Astrocyte (in vitro differentiated cells and primary cell): ENCODE measurements around the gene HSPG2. TPM values are rescaled to one million over a fixed set of nuclear protein-coding genes. Genes with fewer than 3 reads are reported as not detected.

Source experiments
- DNase-seq: peaks from one replicate; pipeline ENCODE4 v3.0.0-alpha.2; 2010; ENCODE audit warnings: low read depth
- FAIRE-seq: peaks from 2 replicates; lab custom pipeline; 2011; peaks lifted over from hg19 to GRCh38; lab: Jason Lieb, UNC
- H2AFZ ChIP-seq: 2 replicates; pipeline ENCODE4 v1.6.0; 2012; ENCODE audit warnings: low read depth, low read length, inconsistent platforms
- H3K27ac ChIP-seq: 2 replicates; pipeline ENCODE4 v1.5.1; 2011; ENCODE audit warnings: low read depth, low read length, inconsistent platforms
- H3K27me3 ChIP-seq: 2 replicates; pipeline ENCODE4 v1.6.0; 2011; ENCODE audit warnings: low read length, inconsistent platforms; ENCODE audit not compliant: insufficient read depth
- H3K36me3 ChIP-seq: 2 replicates; pipeline ENCODE4 v1.5.1; 2011; ENCODE audit warnings: low read length, inconsistent platforms; ENCODE audit not compliant: insufficient read depth
- H3K4me1 ChIP-seq: 2 replicates; pipeline ENCODE4 v1.5.1; 2011; ENCODE audit warnings: low read length, inconsistent platforms; ENCODE audit not compliant: insufficient read depth
- H3K4me2 ChIP-seq: 2 replicates; pipeline ENCODE4 v1.6.0; 2012; ENCODE audit warnings: low read length, inconsistent platforms
- H3K4me3 ChIP-seq: 2 replicates; pipeline ENCODE4 v1.5.1; 2011; ENCODE audit warnings: low read depth, mild to moderate bottlenecking, low read length, inconsistent platforms; ENCODE audit not compliant: insufficient read depth
- H3K79me2 ChIP-seq: 2 replicates; pipeline ENCODE4 v1.6.0; 2012; ENCODE audit warnings: mild to moderate bottlenecking, low read length, inconsistent platforms; ENCODE audit not compliant: insufficient read depth
- H3K9ac ChIP-seq: 2 replicates; pipeline ENCODE4 v1.6.0; 2012; ENCODE audit warnings: mild to moderate bottlenecking, low read length, inconsistent platforms
- H3K9me3 ChIP-seq: 2 replicates; pipeline ENCODE4 v1.5.1; 2012; ENCODE audit warnings: low read depth, mild to moderate bottlenecking, low read length, inconsistent platforms; ENCODE audit not compliant: insufficient read depth
- H4K20me1 ChIP-seq: 2 replicates; pipeline ENCODE4 v1.6.0; 2012; ENCODE audit warnings: low read length, inconsistent platforms; ENCODE audit not compliant: insufficient read depth
- H3K27ac Mint-ChIP-seq: one replicate; pipeline ENCODE4 v1.8.0; 2021; ENCODE audit warnings: mild to moderate bottlenecking, mixed read lengths; ENCODE audit not compliant: unreplicated experiment
- H3K27me3 Mint-ChIP-seq: one replicate; pipeline ENCODE4 v1.8.0; 2021; ENCODE audit warnings: low read depth, mixed read lengths; ENCODE audit not compliant: unreplicated experiment
- H3K36me3 Mint-ChIP-seq: one replicate; pipeline ENCODE4 v1.8.0; 2021; ENCODE audit warnings: low read depth, mixed read lengths; ENCODE audit not compliant: unreplicated experiment
- H3K4me1 Mint-ChIP-seq: one replicate; pipeline ENCODE4 v1.8.0; 2021; ENCODE audit warnings: low read depth, mixed read lengths; ENCODE audit not compliant: unreplicated experiment
- H3K4me3 Mint-ChIP-seq: one replicate; pipeline ENCODE4 v1.8.0; 2021; ENCODE audit warnings: mild to moderate bottlenecking, moderate library complexity, mixed read lengths; ENCODE audit not compliant: unreplicated experiment
- H3K9me3 Mint-ChIP-seq: one replicate; pipeline ENCODE4 v1.8.0; 2021; ENCODE audit warnings: mild to moderate bottlenecking, mixed read lengths; ENCODE audit not compliant: unreplicated experiment
- EZH2 ChIP-seq: IDR thresholded peaks from 2 replicates; pipeline ENCODE4 v1.6.1; 2012; ENCODE audit warnings: mild to moderate bottlenecking, low read length, inconsistent platforms; ENCODE audit not compliant: insufficient read depth
- total RNA-seq: library from RNA; stranded (reverse); gene quantifications from 2 replicates; pipeline ENCODE4 v1.2.1, GENCODE V29; 2021
- TF ChIP-seq, protein P1 (sequence below): IDR thresholded peaks from 2 replicates; pipeline ENCODE4 v1.5.1; 2011; ENCODE audit warnings: low read depth, mild to moderate bottlenecking, inconsistent platforms, low read length, moderate library complexity; ENCODE audit not compliant: insufficient read depth

The HSPG2 gene
- total RNA-seq, 1 donor from 2014 or later, result 249 TPM

DNA sequence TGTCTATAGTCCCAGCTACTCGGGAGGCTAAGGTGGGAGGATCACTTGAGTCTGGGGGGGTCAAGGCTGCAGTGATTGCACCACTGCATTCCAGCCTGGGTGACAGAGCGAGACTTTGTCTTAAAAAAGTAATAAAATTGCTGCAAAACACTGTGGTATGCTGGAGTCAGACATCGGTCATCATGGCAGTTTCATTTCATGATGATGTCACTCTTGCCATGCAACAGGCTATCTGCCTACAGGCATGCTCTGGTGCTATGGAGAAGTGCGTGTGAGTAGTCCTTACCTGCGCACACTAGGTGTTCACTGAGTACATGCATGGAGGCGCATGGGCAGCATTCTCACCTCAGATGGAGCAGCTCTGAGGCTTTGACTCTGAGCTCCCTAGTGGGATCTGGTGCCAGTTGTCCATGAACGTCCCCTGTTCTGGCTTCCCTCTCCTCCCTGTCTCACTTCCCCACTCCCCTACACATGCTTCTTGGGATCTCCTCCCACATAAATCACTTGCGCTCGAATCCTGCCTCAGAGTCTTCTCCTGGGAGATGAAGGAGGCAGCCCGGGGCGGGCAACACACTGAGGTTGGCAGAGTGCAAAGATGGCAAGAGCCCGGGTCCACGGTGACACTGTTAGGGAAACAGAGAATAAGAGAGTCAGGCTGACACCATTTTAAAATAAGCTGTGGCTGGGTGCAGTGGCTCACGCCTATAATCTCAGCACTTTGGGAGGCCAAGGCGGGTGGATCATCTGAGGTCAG is 29.3 kb upstream of the HSPG2 start:
- H3K27ac Mint-ChIP-seq, result no peak overlapping the region
- H3K9ac ChIP-seq, result no peak overlapping the region
- H2AFZ ChIP-seq, result no peak overlapping the region
- no peak overlapping the region for H3K4me3 ChIP-seq
- no peaks in the 10 kb centered on the region for H3K36me3 ChIP-seq
- DNase-seq (peak; percentile 46), FAIRE-seq (no peak)
- no peak overlapping the region for H3K27ac ChIP-seq
- H3K9me3 Mint-ChIP-seq, result no peaks in the 10 kb centered on the region
- no peaks in the 10 kb centered on the region for H3K4me1 ChIP-seq
- peaks cover 3% of the 10 kb centered on the region for H3K27me3 Mint-ChIP-seq
- H3K4me2 ChIP-seq, result no peak overlapping the region
- H3K36me3 Mint-ChIP-seq, result no peaks in the 10 kb centered on the region
- H3K4me3 Mint-ChIP-seq, result no peak overlapping the region
- H3K27me3 ChIP-seq, result no peaks in the 10 kb centered on the region
- H3K9me3 ChIP-seq, result no peaks in the 10 kb centered on the region
- no peaks in the 10 kb centered on the region for H4K20me1 ChIP-seq
- no peaks in the 10 kb centered on the region for H3K79me2 ChIP-seq
- peaks cover 13% of the 10 kb centered on the region for H3K4me1 Mint-ChIP-seq
- TF ChIP-seq EZH2, result no peak
- TF ChIP-seq, protein P1, sequence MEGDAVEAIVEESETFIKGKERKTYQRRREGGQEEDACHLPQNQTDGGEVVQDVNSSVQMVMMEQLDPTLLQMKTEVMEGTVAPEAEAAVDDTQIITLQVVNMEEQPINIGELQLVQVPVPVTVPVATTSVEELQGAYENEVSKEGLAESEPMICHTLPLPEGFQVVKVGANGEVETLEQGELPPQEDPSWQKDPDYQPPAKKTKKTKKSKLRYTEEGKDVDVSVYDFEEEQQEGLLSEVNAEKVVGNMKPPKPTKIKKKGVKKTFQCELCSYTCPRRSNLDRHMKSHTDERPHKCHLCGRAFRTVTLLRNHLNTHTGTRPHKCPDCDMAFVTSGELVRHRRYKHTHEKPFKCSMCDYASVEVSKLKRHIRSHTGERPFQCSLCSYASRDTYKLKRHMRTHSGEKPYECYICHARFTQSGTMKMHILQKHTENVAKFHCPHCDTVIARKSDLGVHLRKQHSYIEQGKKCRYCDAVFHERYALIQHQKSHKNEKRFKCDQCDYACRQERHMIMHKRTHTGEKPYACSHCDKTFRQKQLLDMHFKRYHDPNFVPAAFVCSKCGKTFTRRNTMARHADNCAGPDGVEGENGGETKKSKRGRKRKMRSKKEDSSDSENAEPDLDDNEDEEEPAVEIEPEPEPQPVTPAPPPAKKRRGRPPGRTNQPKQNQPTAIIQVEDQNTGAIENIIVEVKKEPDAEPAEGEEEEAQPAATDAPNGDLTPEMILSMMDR, result no peak

DNA sequence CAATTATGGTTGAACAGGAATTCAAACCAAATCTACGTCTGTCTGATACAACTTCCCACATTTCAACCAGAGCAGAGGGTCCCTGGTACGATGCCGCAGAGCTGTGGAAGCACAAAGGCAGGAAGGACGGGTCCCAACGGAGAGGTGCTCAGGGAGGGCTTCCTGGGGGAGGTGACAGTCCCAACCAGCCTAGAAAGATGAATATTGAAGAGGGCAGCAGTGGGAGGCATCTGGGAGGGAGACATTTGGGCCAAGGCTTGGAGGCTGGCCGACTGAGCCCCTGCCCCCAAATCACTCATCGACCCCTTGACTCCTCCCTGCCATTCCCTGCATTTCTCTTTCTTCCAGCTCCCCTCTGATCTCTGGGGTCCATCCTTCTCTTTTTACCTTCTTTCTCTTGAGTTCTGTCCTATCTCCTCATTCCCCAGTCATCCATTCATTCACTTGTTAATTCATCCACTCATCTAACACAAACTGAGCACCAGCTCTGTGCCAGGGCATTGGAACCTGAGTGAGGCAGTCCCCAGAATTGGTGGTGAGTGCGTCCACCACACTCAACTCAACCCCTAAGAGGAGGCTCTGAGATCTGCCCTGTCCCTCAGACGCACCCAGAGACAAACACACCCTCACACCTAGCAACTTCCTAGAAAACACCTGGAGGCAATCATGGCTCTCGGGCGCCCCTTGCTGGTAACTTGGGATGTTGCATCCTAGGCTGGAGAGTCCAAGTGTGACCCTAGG is 26.5 kb upstream of the HSPG2 start:
- Histone ChIP-seq H3K27ac (no peak overlapping the region), H3K27me3 (no peaks in the 10 kb centered on the region), H3K36me3 (no peaks in the 10 kb centered on the region), H2AFZ (no peak overlapping the region), H3K4me3 (no peak overlapping the region), H4K20me1 (no peaks in the 10 kb centered on the region), H3K4me1 (no peaks in the 10 kb centered on the region), H3K79me2 (no peaks in the 10 kb centered on the region), H3K4me2 (no peak overlapping the region), H3K9me3 (no peaks in the 10 kb centered on the region), H3K9ac (no peak overlapping the region)
- Mint-ChIP-seq H3K4me3 (no peak overlapping the region), H3K27ac (peak overlapping the region; percentile 66), H3K9me3 (no peaks in the 10 kb centered on the region), H3K27me3 (peaks cover 3% of the 10 kb centered on the region), H3K36me3 (no peaks in the 10 kb centered on the region), H3K4me1 (peaks cover 13% of the 10 kb centered on the region)
- TF ChIP-seq, protein P1, result peak; percentile 79
- TF ChIP-seq EZH2, result no peak
- peak; percentile 16 for DNase-seq
- no peak for FAIRE-seq

DNA sequence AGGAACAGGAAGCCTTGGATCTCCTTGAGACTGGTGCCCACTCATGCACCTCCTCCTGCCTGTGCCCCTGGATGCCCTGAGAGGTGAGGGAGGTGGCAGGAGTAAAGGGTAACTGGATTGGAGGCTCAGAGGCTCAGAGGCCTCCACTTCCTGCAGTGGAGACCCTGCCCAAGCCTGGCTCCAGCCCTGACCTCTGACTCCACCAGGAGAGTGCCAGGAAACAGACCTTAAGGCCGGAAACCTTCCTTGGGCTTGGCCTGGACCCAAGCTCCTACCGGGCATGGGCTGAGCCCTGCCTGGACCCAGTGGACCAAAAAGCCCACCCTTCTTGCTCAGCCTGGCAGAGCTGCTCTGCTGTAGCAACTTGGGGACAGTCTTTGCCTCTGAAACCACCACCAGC is 24.7 kb upstream of the HSPG2 start:
- H3K27me3 Mint-ChIP-seq, result peaks cover 3% of the 10 kb centered on the region
- H3K27ac Mint-ChIP-seq, result no peak overlapping the region
- Histone ChIP-seq H3K9me3 (no peaks in the 10 kb centered on the region), H3K4me3 (no peak overlapping the region), H3K9ac (no peak overlapping the region), H3K27ac (no peak overlapping the region), H2AFZ (no peak overlapping the region), H3K27me3 (no peaks in the 10 kb centered on the region), H3K36me3 (no peaks in the 10 kb centered on the region), H3K4me1 (peaks cover 4% of the 10 kb centered on the region), H3K79me2 (no peaks in the 10 kb centered on the region), H3K4me2 (no peak overlapping the region), H4K20me1 (no peaks in the 10 kb centered on the region)
- TF ChIP-seq, protein P1, result no peak
- TF ChIP-seq EZH2, result no peak
- FAIRE-seq (no peak), DNase-seq (no peak)
- no peak overlapping the region for H3K4me3 Mint-ChIP-seq
- H3K4me1 Mint-ChIP-seq, result peaks cover 14% of the 10 kb centered on the region
- no peaks in the 10 kb centered on the region for H3K9me3 Mint-ChIP-seq
- no peaks in the 10 kb centered on the region for H3K36me3 Mint-ChIP-seq
